GM18498 (cell line): ENCODE data around the gene RGS7.
"Not testable (repeated sequence)": the region's sequence is repeated elsewhere in the genome, so short reads cannot be mapped to it uniquely, and the experiment has no call there.

ENCODE experiments used
- ATAC-seq: cut with Tn5 transposase; IDR thresholded peaks from one replicate; pipeline ENCODE4 v1.9.1; 2021; ENCODE audit warnings: mild to moderate bottlenecking, moderate library complexity; ENCODE audit not compliant: unreplicated experiment

The RGS7 gene

DNA sequence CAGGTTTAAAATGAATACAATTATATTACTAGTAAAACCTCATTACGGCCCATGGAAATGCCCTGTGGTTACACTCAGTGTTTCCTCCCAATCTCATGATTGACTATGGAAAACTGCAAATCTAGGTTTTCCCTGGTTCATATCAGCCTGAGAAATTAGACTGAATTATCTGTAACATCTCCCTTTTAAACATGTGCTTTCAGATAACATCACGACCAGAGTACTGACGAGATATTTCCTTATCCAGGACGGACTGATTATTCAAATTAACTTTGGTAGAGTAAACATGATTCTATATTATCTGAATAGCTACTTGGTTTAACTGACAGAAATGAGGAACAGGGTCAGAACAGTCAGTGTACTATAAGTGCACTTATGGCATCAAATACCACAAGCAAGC, 82.3 kb downstream of the RGS7 start:
- ATAC-seq = no peak

DNA sequence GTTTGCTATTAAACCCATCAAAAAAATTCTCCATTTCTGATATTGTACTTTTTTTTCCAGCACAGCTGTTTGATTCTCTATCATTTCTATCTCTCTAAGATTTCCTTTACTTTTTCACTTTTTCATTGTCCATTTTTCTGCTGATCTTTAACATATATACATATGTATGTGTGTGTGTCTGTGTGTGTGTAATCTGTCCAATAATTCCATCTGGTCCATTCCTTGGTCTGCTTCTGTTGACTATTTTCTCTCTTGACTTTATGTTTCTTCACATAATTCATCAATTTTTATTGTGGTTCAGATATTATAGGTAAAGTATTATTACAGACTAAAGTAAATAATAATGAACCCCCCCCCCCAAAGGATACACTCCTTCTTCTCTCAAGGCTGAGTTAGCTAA, 84.2 kb downstream of the RGS7 start:
- ATAC-seq = no peak

DNA sequence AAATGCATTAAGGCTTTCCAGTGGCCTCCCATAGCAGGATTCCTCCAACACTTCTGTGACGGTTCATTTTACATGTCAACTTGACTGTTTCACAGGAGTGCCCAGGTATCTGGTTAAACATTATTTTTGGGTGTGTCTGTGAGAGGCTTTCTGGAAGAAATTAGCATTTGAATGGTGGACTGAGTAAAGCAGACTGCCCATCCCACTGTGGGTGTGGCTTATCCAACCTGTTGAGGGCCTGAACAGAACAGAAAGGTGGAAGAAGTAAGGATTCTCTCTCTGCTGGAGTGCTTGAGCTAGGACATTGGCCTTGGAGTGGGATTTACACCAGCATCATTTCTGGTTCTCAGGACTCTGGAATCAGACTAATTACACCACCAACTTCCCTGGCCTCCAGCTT, 85.6 kb downstream of the RGS7 start:
- no peak for ATAC-seq

DNA sequence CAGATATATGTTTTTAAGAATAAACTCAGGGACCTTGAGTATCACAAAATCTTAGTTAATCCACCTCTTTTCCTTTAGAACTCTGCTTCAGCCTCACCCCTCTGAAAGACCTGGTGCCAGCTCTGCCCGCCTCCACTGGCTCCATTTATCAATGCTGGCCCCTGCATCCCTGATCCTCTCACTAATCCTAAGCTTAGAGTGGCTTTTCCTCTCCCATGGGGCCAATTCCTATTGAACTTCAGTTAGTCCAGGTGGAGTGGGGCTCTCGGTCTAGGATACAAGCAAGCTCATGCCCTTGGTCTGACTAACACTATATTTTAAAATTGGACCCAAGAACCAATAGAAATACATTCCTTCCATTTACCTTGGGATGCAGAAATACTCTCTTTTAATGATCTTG, 87.0 kb downstream of the RGS7 start:
- ATAC-seq = no peak

DNA sequence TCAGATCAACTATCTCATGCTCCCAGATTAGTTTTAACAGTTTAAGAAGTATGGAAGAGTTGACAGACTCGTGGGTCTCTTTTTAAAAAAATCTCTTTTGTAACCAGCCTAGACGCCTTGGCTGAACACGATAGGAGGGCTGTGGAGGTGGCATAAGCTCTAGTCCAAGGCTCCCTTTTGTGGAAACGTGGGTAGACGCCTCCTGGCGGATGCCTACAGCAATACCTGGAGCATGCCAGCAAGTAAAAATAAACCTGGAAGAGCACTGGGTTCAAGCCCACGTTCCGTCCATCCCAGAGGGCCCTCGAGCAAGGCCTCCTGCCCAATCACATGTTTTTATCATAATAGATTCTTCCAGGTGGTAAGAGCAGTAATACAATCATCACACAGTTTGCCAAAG, 87.9 kb downstream of the RGS7 start:
- no peak for ATAC-seq

DNA sequence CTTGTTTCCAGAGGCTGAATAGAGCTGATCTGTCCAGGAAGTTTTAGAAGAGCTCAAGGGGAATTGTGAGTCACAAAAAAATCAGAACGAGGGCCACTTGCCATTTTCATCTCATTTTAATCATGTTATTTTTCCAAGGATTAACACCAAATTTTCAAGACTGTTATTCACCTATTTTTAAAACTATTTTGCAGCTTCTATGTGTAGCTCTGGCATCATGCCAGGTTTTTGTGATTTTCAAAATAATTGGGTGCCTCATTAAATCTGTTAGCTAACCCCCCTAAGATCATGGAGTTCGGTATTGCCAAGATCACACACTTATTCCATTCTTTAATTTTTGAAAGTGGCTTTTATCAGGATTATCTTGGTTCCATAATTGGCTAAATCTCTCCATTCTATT, 90.9 kb downstream of the RGS7 start:
- no peak for ATAC-seq

DNA sequence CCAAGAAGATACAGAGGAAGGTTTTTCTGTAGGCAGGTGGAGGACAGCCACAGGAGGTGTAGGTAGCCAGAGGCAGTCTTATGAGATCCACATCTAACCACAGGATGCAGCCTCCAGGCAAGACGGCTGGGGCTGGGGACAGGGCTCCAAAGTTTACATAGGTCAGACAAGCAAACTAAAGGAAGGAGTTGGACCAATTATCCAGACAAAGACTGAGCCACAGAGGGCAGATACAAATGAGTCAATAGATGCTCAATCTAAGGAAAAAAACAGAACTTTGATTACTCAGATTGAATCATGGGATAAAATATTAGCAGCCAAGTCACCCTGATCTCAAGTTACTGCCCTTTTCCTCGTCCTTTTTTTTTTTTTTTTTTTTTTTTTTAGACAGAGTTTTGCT, 91.6 kb downstream of the RGS7 start:
- no peak for ATAC-seq

DNA sequence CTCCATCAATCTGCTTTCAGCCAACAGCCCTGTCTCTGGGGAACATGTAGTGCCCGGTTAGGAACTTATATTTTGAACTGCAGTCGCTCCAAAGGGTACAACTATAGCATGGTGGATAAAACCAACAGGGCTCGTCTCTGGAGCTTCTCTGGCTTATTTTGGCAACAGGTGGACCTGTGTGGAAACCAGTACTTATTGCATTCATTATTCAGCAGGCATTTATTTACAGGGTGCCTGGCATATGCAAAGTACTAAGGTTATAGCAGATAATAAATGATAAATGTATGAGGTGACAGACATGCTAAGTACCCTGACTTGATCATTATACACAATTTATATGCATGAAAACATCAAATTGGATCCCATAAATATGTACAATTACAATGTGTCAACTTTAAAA, 93.7 kb downstream of the RGS7 start:
- no peak for ATAC-seq

DNA sequence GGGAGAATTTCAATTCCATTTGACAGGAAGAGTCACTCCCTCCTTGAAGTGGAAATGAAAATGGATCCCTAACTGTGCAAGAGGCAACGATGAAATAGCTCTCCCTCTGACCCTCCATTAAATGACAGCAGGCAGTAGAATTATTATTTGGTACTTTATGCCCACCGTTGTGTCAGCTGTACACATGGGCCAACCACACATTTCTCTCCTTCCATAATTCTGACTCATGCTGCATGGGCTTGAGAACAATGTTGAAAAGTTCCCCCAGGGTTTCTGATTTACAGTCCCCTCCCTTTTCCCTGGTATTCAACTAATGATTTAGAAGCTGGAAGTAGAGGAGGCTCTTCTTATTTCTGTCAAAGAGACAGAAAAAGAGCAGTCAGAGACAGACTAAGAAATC, 103.5 kb downstream of the RGS7 start:
- no peak for ATAC-seq

DNA sequence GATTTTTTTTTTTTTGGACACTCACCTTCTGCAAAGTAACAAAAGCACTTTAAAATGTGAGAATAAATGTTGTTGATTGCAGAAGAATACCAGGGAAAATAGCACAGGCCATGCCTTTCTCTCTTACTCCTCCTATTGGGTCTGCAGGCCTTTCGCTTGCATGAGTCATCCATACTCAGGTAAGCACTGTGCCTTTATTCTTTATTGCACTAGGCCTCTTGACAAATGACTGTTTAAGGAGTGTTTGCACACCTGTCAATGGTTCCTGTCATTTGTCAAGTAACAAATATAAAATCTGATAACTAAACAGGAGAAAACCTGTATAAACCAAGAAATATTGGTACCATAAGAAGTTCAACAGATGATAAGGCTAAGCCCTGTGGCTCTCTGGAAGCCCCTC, 106.5 kb downstream of the RGS7 start:
- no peak for ATAC-seq

DNA sequence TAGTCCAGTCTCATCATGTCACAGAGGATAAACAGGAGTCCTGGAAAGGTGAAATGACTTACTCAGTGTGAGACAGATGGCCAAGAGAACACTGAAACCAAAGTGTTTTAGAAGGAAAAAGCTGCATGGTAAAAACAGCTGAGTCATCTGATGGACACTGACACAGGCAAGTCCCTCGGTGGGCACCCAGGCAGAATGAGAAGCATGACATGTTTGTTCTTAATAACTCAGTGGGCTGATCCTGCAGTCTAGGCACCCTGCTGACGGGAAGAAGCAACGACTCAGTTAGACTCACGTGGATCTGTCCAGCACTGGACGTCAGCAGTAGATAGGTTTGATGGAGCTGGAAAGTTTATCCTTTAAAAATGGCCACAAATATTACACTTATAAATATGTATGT, 116.9 kb downstream of the RGS7 start:
- no peak for ATAC-seq

DNA sequence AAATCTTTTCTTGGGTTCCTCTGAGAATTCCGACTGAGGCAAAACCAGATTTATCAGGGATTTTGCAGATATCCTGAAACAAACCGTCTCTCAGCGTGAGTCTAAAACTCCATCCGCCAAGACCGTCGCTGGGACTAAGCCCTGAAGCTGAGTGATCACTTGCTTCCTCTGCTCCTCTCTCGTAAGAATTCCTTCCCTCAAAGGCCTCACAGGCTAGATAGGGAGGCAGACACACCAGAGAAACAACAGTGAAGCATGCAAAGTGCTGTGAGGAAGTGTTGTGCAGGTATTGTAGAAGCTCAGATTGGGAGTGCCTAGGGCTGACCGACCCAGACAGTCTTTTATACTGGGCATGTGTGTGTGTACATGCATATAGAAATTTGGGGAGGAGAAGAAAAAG, 119.1 kb downstream of the RGS7 start:
- ATAC-seq = no peak

DNA sequence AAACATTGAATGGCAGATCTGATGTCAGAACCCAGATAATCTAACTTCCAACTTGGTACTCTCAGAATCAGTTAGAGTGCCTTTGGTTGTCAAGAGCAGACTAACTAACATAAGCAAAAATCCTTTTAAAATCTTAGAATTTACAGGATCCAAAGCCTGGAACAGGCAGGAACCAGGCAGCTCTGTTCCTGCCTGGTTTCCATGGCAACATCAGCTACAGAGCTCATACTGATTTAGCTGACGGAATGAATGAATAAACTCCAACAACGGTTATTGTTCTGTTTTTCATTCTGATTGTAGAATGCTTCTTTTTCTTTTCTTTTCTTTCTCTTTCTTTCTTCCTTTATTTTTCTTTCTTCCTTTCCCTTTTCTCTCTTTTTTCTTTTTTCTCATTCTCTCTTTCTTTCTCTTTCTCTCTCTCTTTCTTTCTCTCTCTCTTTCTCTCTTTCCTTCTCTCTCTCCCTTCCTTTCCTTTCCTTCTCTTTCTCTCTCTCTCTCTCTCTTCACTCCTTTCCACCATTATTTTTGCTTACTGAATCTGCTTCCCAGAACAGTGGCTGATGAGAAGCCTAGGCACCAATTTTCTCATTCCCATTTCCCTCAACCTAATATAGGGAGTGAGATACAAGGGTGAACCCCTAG, 121.6 kb downstream of the RGS7 start:
- no peak for ATAC-seq

DNA sequence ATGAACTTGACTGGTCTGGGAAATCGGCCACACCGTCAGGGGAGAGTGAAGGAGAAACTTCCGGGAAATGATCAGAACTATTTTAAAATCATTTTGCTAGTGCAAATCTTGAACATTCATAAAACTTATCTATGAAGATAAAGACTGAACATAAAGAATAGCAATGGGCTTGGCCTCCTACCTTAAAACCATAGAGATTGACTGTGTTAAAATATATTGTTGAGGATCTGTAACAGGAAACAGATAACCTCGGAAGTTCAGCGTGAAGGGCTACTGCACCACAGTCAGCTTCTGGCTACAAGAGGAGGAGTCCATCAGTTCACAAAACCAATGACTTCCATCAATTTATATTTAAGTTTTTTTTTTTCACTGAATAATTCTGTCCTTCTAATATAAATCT, 127.3 kb downstream of the RGS7 start:
- ATAC-seq = no peak

DNA sequence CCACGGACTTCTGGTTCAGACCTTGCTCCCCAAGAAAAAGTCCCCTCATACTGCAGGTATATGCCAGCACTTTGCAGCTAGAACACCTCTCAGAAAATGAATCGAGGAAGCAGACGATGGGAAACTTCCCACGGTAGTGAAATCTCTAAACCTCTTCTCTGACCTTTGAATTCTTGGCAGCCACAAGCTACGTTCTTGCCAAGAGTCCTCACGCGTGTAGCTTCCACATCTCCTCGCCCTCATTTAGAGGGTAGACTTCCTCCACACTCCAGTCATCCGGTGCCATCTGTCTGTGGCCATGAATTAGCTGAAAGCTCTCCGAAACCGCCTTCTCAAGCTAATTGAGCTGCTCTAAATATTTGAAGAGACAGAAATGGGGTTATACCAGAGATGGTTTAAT, 127.8 kb downstream of the RGS7 start:
- no peak for ATAC-seq

DNA sequence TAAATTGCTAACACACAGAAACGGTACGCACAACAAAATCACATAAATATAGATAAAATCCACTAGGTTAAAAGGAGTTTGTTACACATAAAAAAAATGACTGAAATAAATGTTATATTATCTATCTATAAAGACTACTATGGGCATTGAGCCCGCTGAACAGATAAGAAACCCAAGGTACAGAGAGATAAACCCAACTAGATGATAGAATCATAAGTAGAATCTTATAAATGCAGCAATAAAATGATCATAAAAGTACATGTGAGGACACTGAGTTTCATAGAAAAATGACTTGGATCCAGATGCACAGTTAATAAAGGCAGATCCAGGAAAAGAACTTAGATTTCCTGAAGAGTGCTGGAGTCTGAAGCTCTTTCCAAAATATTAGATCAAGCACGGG, 128.7 kb downstream of the RGS7 start:
- ATAC-seq = no peak

DNA sequence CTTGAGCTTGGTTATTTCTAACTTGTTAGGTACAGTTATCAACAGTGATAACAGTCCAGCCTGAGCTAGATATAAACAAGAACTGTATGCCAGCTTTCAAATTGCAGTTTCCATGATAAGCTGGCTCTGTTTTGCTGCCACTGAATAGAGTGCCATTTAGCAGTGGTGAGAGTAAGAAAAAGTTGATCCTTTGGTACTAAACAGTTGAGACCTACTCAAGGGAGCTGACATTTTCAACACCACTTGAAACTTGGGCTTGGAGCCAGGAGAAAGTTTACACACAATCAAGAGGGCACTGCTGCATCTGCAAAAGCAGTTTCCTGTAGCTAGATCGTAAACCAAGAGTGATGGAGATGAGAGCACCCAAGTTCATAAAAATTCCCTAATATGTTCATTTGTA, 131.3 kb downstream of the RGS7 start:
- ATAC-seq = no peak

DNA sequence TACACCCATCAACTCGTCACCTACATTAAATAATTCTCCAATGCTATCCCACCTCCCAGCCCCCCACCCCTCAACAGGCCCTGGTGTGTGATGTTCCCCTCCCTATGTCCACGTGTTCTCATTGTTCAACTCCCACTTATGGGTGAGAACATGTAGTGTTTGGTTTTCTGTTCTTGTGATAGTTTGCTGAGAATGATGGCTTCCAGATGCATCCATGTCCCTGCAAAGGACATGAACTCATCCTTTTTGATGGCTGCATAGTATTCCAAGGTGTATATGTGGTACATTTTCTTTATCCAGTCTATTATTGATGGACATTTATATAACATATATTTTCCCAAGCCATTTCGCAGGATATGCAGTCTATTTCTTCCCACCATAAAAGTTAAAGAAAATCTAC, 132.8 kb downstream of the RGS7 start:
- not testable (repeated sequence) for ATAC-seq

DNA sequence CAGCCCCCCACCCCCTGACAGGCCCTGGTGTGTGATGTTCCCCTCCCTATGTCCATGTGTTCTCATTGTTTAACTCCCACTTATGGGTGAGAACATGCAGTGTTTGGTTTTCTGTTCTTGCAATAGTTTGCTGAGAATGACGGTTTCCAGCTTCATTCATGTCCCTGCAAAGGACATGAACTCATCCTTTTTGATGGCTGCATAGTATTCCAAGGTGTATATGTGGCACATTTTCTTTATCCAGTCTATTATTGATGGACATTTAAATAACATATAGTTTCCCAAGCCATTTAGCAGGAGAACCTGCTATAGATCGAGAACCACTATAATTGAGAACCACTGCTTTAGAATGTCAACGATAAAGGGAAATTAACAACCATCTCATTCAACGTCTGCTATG, 134.2 kb downstream of the RGS7 start:
- ATAC-seq = not testable (repeated sequence)

DNA sequence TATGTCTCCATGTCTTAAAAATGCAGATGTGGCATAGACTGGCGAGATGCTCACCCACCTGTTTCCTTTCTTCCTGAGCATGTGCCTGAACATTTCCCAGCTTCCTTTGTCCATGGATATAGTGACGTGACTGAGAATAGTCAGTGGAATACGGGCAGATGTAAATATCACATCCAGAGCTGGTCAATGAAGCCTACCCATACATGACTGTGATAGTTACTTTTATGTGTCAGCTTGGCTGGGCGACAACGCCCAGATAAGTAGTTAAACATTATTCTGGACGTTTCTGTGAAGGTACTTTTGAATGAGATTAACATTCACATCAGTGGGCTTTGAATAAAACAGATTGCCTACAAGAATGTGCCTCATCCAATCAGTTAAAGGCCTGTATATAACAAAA, 135.7 kb downstream of the RGS7 start:
- ATAC-seq = no peak

DNA sequence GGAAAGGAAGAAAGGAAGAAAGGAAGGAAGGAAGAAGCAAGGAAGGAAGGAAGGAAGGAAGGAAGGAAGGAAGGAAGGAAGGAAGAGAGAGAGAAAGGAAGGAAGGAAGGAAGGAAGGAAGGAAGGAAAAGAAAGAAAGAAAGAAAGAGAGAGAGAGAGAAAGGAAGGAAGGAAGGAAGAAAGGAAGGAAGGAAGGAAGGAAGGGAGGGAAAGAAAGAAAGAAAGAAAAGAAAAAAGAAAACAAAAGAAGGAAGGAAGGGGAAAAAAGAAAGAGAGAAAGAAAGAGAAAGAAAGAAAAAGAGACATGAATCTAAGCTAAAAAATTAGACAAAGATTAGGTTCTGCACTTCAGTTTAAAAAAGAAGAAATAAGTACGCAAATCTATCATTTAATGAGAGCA, 136.1 kb downstream of the RGS7 start:
- ATAC-seq = not testable (repeated sequence)

DNA sequence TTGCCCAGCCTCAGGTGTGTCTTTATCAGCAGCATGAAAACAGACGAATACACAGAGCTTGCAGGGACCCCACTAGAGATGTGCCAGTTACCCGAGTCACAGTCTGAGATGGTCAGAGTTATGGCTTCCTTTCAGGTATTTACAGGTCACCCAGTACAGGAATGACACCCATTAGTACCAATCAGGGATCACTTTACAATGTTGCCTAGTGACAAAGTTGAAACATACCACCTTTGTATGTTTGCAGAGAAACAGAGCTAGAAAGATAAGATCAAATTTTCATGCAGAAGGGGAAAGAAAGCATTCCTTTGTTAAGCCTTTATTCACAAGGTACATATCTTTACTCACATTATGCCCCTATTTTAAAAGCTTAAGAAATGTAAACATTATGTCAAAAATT, 137.6 kb downstream of the RGS7 start:
- ATAC-seq = no peak

DNA sequence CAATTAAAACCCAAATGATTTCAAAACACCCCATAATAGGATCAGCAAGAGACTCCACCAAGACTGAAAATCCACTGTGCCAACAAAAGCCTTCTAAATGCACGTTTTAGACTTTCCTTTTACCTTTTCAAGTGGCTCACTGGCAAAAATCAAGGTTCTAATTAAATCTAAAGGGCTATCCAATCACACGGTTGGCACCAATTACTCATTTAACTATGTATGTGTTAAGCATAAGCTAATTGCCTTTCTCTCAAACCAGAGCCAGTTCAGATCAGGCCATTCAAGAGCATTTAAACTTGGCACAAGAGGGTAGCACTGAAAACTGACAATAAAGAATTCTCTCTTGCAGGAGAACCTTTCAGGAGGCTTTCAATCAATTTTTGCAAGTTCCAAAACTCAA, 139.5 kb downstream of the RGS7 start:
- ATAC-seq = no peak

DNA sequence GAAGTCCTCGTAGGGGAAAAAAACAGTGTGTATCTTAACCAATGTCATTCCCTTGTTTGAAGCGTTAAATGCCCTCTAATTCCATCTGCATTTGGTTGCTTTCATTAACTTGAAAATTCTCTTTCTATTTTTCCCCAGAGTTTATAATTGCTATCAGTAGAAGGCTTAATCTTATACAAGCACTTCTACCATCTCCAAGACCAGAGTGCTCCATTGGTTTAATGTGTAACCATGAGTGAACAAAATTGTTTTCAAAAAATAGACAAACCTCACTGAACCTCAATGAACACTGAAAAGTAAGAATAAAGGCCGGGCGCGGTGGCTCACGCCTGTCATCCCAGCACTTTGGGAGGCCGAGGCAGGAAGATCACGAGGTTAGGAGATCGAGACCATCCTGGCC, 141.3 kb downstream of the RGS7 start:
- no peak for ATAC-seq
